Stimulated activated naive CD8-positive, alpha-beta T cell treated with anti-CD3 and anti-CD28 coated beads, Interleukin-15, Interleukin-2, amounts not matched to agents 100 U/mL and 50 U/mL, for 24 hours (primary cell): Measurements from ENCODE around the gene RAB27A.
"Not testable (repeated sequence)": the region's sequence is repeated elsewhere in the genome, so short reads cannot be mapped to it uniquely, and the experiment has no call there.

Experiments
- ATAC-seq: fragments of 150-1000 bp; cut with Tn5 transposase; one replicate; pipeline ENCODE4 v1.10.0; 2021
- DNase-seq: peaks from one replicate; pipeline ENCODE4 v3.0.0; 2021

RAB27A gene

DNA sequence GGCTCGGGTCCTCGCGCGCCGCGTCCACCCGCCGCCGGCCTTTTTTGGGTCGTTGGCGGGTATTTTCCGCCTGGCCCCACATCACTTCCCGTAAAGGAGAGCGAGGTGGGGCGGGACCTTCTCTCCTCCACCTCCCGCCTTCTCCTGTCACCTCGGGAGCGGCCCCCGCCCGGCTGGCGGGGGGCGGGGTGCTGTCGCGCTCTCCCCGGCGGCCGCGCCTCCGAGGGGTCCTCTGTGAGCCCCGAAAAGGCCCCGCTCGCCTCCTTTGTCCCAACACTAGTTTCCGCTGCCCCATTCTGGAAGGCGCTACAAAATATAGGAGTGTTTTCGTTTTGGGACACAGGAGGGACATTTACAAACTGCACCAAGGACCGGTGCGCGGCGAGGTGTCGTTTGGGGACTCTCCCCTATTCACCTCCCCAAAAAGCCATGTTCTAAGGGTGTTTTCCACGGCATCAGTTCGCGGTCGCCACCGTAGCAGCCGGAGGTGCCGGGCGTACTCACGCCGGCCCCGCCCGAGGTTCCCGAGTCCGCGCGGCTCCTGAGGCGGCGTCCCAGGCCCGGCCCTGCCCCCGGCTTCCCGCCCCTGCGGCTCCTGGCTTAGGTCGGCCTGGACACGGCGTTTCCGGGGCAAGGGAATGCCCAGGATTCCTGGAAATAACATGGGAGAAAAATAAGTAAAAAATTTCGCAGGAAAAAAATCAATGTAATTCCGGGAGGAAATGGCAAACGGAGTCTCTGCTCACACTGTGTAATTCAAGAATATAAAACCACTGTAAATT, at the start of gene RAB27A:
Gene RAB27A, minus strand, starts transcription at position 68 of the 782 bp plus-strand sequence. CDS start 54,879 bp downstream, outside the sequence.
- peak; percentile 84 for DNase-seq
- ATAC-seq = peak; percentile 80

DNA sequence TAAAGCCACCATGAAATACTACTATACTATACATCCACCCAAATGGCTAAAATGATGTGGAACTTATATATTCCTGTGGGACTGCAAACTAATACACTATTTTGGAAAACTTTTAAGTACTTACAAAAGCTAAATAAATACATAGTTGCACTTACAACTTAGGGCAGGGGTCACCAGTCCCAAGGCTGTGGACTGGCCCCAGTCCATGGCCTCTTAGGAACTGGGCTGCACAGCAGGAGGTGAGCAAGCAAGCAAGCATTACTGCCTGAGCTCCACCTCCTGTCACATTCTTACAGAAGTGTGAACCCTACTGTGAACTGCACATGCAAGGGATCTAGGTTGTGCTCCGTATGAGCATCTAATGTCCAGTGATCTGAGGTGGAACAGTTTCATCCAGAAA, 47.5 kb upstream of the RAB27A start:
- no peak for ATAC-seq

DNA sequence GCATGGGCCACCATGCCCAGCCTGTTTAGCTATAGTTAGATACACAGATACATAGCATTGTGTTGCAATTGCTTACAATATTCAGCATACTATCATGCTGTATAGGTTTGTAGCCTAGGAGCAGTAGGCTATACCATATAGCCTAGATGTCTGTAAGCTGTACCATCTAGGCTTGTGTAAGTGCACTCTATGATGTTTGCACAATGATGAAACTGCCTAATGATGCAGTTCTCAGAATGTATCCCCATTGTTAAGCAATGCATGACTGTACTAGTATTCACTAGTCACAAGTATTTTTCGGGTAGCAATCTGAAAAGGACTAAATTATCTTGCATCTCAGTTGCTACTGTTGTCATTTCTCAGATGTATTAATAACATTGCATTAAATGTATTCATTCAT, 45.4 kb upstream of the RAB27A start:
- ATAC-seq (no peak), DNase-seq (no peak)

More for the DNA sequence above, 47.5 kb upstream of the RAB27A start:
- DNase-seq = no peak

DNA sequence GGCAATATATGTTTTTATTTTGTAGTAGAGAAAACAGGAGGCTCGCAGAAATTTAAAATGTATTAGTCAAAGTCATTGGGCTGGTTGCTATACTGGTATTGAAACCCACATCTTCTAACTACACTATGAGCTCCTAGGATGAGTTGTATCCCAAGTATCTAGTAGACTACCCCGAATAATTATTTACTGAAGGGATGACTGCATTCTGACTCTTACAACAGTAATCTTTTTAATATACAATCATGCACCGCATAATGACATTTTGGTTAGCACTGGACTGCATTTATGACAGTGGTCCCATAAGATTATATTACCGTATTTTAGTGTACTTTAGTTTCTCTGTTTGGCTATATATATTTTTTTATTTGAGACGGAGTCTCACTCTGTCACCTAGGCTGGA, 44.8 kb upstream of the RAB27A start:
- no peak for ATAC-seq
- DNase-seq = no peak

DNA sequence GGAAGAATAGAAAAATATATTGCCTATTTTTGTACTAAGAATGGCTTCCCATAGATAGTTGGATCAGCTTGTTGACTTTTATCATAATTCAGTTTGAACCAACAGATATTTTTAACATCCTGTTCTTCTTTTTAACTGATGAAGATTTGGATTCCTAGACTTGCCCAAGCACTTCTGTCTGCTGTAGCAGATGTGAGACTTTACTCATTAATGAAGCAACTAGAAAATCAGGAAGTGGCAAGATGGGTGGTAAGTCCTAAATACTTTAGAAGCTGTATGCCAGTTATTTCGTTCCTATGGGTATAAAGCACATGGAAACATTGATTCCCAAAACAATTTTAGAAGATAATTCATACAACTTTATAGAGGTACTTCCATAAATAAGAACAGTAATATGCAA, 37.8 kb upstream of the RAB27A start:
- DNase-seq (no peak), ATAC-seq (no peak)

DNA sequence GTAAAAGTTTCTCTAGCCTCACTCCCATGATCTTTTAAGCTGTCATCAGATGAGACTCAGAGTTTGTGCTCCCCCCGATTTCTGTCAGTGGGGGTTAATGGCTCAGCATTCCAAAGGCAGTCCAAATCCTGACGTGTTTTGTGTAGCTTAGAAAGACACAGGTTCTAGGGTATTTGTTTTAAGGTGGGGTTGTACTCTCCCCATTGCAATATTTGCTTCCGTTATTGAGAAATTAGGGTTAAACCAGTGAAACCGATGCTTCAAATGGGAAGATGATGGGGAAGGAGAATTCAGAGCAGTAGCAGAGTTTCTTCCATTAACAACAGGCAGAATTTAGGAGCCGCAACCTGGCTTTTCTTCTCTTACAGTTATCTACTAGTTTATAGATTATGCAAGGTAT, 32.9 kb upstream of the RAB27A start:
- DNase-seq (no peak), ATAC-seq (no peak)

DNA sequence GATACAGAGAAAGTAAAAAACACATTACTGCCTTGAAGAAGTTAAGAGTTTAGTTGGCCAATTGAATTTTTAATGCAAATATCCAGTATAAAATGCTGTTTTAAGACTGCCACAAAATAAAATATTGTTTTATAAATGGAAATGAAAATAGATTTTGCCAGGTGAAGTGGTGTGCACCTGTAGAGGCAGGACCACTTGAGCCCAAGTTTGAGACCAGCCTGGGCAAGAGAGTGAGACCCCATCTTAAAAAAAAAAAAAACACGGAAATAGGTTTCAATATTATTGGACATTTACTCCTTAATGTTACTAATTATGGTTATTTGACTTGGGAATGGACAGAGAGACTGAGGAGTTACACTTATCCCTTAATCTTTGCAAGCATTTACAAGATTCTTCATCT, 31.4 kb upstream of the RAB27A start:
- no peak for DNase-seq
- ATAC-seq = no peak

DNA sequence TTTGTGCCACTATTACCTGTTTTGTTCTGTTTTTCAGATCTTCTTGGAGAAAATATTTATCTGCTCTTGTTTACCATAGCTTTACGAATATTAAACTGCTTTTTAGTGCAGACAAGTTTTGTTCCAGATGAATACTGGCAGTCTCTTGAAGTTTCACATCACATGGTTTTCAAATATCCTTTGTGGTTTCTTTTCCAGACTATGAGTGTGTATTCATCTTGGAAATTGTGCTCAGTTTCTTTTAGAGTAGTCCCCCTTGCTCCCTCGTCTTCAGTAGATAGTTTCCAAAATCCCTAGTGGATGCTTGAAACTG, 30.6 kb upstream of the RAB27A start:
- no peak for ATAC-seq
- DNase-seq = no peak

DNA sequence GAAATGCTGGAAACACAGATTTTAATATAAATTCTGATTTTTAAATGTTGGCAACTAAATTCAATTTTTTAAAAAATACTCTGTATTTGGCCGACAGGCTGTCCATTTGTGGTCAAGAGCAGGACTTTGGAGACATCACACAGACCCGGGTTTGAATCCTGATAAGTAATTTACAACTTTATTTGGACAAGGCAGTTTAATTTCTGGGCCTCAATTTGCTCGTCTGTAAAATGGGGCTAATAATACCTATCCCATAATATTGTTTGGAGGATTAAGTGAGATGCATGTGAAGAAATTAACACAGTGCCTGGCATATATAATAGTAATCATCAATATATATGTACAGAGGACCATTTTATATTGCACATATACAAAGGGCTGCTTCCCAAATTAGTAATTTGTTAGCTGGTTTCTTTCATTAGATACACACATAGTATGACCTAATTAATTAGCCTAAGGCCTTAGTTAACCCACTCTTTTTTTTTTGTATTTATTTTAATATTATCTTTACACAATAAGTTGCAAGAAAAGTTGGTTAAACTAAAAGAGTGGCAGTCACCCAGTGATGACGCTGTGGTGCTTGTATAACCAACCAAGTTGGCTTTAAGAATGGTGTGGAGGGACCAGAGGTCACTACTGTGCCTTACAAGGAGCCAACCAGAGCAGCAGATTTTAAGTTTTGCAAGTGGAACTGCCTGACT, 30.1 kb upstream of the RAB27A start:
- no peak for ATAC-seq
- no peak for DNase-seq

DNA sequence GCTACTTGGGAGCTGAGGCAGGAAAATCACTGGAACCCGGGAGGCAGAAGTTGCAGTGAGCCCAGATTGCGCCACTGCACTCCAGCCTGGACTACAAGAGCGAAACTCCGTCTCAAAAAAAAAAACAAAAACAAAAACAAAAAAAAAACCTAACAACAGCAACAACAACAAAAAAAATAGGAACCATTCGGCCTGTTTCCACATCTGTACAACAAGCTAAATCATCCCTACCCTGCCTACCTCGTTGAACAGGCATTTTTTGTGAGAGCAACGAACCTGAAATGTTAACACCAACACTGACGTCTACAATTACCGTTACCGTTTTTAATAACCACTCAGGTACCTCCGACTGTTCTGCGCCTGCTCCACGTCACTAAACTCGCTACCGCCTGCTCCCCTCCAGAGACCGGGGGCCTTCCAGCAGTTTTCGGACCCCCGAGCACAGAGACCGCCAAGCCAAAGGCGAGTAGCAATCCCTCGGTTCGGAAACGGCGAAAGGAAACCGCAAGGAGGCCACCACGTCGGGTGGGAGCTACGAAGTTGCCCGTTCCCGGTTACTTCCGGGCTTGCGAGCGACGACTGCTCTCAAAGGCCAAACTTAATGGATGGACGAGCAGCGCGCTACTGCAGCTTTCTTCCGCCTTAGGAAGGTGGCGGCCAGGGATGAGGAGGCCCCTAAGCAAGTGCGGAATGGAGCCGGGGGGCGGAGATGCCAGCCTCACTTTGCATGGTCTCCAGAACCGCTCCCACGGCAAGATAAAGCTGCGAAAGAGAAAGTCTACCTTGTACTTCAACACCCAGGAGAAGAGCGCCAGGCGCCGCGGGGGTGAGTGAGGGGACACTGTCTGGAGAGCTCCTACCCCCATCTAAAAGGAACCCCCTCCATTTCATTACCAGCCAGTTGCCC, 29.2 kb upstream of the RAB27A start, which contains the start of the genes PIGB and PIGBOS1:
Gene PIGB, plus strand, starts transcription at position 635 of the 907 bp plus-strand sequence. Its CDS starts 29 bp downstream, at position 664.
Gene PIGBOS1, minus strand, starts transcription at position 536 of the 907 bp plus-strand sequence. CDS start 1,331 bp downstream, outside the sequence.
- ATAC-seq (peak; percentile 93), DNase-seq (peak; percentile 80)

DNA sequence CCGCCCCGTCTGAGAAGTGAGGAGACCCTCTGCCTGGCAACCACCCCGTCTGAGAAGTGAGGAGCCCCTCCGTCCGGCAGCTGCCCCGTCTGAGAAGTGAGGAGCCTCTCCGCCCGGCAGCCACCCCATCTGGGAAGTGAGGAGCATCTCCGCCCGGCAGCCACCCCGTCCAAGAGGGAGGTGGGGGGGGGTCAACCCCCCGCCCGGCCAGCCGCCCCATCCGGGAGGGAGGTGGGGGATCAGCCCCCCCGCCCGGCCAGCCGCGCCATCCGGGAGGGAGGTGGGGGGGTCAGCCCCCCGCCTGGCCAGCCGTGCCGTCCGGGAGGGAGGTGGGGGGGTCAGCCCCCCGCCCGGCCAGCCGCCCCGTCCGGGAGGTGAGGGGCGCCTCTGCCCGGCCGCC, 13.2 kb upstream of the RAB27A start:
- not testable (repeated sequence) for ATAC-seq, DNase-seq

DNA sequence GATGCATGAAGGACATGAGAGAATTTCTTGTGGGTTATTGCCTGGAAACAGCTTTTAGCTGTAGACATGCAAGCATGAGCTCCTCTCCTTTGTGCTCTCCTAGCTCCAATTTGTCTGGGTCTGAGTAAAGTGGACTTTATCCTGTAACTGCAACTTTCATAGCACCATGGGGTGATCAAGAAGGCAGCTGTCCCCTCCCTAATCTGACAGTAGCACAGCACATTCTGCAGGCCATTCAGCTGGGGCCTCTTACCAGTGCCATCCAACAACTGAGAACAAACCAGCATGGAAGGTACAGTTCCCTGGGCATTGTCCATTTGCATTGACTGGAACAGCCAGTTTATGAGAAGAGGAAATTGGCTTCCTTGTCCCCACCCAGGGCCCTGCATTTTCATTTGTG, 7.7 kb upstream of the RAB27A start:
- no peak for ATAC-seq
- DNase-seq = no peak

DNA sequence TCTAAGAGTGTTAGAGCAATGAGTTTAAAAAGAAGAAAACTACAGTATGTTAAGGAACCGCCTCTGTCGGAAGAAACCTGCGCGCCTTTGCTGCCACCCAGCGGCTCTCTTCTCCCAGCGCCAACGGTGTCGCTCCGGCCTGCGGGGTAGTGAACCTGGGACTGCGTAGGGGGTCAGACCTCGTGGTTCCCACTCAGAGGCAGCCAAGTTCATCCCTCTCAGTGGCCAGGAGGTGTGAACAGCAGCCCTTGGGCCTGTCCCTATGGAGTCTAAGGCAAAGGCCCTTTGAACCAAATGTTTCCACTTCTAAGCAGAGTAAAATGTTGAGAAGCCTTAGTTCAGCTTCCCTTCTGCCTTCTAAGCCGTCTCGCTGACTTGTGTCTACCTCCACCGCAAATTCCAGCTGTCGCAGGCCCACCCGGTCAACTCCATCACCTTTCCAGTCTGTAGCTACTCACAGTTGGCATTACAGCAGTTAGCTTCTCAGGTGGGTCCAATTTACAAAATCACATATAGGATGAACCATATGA, 980 bp upstream of the RAB27A start:
- ATAC-seq (peak; percentile 84), DNase-seq (peak; percentile 88)

DNA sequence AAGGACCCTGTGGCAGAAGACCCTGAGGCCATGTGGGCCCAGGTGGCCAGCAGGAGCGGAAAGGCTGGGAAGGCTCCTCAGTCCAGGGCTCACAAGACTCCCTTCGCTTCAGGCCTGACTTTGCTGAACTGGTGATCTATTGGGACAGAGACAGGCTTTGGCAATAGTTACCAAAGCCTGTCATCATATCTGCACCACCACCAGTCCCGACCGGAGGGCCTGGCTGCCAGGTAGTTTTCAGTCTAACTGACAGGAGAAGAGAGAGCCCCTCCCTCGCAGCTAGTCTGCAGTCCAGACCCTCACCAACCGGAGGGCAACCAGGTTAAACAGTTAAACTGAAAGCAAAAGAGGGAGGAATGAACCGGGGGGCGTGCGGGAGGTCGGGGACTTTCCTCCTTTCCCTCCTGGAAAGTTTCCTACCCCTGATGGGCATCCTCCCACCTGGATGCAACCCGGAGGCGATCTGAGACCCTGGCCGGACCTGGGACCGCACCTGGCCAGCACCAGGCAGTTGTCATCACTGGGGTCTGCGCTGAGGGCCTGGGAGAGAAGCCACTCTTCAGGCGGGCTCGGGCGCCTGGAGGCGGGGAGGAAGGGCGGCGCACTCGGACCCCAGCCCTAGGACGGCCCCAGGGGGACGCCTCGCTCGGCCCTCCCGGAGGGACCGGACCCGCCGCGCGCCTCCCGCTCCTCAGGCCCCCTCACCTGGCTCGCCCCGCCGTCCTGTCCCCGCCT, 435 bp downstream of the RAB27A start:
- peak; percentile 43 for DNase-seq
- ATAC-seq = peak; percentile 50

DNA sequence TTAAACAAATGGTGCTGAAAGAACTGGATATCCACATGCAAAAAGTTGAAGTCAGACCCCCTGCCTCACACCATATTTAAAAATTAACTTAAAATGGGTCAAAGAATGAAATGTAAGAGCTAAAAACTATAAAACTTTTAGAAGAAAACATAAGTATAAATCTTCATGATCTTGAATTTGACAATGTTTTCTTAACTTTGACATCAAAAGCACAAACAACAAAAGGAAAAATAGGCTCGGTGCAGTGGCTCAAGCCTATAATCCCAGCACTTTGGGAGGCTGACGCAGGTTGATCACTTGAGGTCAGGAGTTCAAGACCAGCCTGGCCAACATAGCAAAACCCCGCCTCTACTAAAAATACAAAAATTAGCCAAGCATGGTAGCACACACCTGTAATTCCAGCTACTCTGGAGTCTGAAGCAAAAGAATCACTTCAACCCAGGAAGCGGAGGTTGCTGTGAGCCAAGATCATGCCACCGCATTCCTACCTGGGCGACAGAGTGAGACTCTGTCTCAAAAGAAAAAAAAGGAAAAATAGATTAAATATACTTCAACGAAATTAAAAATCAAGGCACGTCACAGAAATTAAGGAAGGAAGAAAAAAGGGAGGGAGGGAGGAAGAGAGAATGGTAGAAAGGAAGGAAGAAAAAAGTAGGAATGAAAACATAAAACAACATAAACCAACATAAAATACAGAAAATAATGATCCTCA, 1.5 kb downstream of the RAB27A start:
- ATAC-seq (no peak), DNase-seq (no peak)

DNA sequence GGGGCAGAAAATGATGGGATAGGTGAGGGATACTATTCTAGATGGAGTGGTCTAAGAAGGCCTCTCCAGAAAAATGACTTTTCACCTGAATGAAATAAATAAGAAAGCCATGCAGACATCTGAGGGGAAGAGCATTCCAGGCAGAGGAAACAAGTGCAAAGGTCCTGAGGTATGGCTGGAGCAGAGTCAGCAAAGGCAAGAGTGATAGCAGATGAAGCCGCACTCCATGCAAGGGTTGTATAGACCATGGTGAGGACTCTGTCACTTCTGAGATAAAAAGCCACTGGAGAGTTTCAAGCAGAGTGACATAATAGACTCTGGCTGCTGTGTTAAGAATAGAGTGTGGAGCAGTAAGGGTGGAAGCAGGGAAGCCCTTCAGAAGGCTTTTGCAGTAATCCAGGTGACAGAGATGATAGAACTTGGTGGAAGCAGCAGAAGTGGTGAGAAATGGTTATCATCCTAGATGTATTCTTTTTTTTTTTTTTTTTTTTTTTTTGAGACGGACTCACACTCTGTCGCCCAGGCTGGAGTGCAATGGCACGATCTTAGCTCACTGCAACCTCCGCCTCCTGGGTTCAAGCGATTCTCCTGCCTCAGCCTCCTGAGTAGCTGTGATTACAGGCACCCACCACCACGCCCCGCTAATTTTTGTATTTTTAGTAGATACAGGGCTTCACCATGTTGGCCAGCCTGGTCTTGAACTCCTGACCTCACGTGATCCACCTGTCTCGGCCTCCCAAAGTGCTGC, 3.0 kb downstream of the RAB27A start:
- not testable (repeated sequence) for ATAC-seq, DNase-seq

DNA sequence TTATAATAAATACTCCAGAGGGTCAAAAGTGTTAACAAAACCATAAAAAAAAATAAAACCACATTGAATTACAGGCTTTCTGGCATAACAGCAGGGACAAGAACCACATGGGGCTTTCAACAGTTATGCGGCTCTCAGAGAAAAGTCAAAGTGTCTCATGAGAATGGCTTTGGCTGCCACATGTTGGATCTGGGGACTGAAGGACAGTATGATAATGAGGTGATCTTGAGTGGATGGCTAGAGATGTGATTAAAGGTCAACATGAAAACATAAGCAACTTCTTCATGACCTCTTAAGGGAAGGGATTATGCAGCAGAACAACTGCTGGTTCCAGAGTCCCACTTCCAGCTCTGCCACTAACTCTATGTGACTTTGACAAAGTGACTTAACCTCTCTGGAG, 5.2 kb downstream of the RAB27A start:
- DNase-seq (no peak), ATAC-seq (no peak)

DNA sequence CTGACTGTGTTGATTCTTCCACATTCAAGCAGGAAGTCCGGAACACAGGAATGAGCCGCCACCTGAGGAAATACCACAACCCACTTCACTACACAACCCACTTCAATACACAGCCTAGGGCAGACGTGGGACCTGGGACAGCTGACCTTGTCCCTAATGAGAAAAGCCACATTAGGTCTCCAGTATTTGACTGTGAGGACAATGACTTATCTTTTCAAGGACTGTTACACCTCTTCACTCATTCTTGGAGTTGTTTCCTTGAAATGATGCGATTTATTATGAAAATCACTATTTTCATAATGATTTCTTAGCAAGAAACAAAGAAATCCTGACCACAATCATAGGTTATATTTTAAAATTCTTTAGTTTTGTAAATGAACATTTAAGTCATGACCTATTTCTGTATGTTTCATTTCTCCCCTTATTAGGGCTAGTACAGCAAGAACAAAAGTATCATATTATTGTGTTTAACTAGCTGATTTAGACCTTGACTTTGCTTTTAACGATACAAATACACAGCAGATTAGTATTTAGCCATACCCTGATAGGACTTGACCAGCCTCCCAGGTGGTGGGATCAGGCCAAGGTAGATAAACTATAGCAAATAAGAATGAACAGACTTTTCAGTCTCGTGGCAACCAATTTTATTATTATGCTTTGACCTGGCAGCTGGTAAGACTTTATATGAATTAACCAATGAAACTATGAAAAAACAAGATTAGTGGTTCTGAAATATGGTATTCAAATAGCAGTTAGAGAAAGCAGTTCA, 6.0 kb downstream of the RAB27A start:
- DNase-seq (no peak), ATAC-seq (no peak)

DNA sequence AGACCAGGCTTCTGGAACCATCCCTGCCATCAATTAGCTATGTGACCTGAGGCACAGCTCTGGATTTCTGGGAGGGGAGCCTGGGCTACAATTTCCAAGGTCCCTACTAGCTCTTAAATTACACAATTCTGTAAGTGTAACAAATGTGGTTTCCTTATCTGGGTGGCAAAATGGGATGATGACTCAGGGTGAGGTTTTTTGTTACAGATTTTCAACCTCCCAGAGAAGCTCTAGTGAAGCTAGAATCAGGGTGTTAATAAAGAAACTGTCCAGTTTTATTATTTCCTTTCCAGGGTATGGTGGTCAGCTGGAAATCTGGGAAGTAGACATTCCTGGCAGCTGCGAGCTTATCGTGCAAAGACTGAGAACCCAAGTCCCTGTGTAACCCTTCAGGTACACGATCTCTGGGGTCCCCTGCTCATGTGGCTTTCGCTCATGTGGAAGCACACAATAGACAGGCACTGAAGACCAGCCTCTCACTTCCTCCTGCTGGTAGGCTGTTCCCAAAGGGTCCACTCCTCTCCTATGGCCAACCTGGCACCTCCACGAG, 7.3 kb downstream of the RAB27A start:
- no peak for ATAC-seq
- peak; percentile 25 for DNase-seq
